Measurements from ENCODE around the gene PRKCD. TPM values are rescaled to one million over a fixed set of nuclear protein-coding genes. Genes with fewer than 3 reads are reported as not detected.

The PRKCD gene
- total and polyA plus RNA-seq, 7 experiments from 2014 or later = 7.7 to 72.8 (median 17.5) TPM

GRCh38 chr3:53232641-53233377 lies 71.8 kb downstream of the PRKCD start:
- DNase-seq = no peak
- peaks cover 0 to 20% (median 0%) of the 10 kb centered on the region in 7 donors for H3K4me1 Mint-ChIP-seq
- ChIA-PET POLR2A (interaction anchor here (1.1 kb wide), 1 partner anchor 92 kb away, joined by 3 read pairs; no protein-coding TSS in a partner anchor), CTCF (no interaction called here)
- no peak for ATAC-seq
- H3K4me3 Mint-ChIP-seq = no peak overlapping the region
- peak overlapping the region in 1 of 9 donors; percentile 49 for H3K27ac Mint-ChIP-seq
- Histone ChIP-seq H3K9me3 (ENCODE audit: control insufficient read depth in 2 of 3, low read length in 3 of 3) (no peaks in the 10 kb centered on the region), H3K36me3 (ENCODE audit: control insufficient read depth in 2 of 3, insufficient read depth in 3 of 3, low read length in 3 of 3) (peaks cover 0 to 96% (median 43%) of the 10 kb centered on the region in 3 experiments), H3K4me1 (ENCODE audit: control insufficient read depth in 2 of 2, insufficient read depth in 2 of 2, low read length in 2 of 2) (no peaks in the 10 kb centered on the region), H3K27me3 (ENCODE audit: control insufficient read depth in 2 of 2, insufficient read depth in 2 of 2, low read length in 2 of 2) (no peaks in the 10 kb centered on the region), H3K4me3 (ENCODE audit: low read length) (no peak overlapping the region), H3K27ac (ENCODE audit: low read depth, low read length) (no peak overlapping the region)
- H3K9me3 Mint-ChIP-seq = peaks cover 0 to 1% (median 0%) of the 10 kb centered on the region in 11 donors
- no peaks in the 10 kb centered on the region for H3K27me3 Mint-ChIP-seq
- H3K36me3 Mint-ChIP-seq = peaks cover 0 to 54% (median 4%) of the 10 kb centered on the region in 5 donors
- intact Hi-C loops (cut with micrococcal nuclease) = no loop called here

DNA sequence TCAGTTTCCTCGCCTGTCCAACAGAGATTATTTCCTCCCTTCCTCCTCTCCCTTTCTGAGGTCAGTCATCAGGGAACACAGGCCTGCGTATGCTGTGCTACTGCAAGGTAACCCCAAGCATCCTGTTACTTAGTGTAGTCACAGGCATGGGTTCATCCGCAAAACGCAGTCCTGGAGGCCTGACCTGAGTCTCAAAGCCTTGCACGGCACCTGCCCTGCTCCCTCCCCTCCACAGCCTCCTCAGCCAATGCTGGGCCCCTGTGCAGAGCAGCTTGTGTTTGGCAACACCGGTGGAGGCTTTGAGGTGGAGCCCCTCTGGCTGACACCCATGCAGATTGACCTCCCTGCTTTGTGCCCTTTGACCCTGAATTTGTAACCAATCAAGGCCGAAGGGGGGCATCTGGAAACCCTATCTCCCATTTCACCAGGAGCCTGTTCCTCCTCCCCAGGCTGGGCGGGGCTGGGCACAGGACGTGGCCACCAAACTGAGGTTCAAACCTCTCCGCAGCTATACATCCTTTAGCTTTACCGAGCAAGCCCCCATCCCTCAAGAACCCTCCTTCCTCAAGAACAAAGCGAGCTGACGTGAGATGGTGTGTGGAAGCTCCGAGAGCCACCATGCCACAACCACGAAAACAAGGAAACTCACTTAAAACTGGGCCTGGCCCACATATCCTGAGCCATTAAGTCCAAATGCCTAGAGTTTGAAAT lies 73.3 kb downstream of the PRKCD start:
- no peak for ATAC-seq

GRCh38 chr3:53234841-53235232 lies 73.8 kb downstream of the PRKCD start:
- intact Hi-C loops (cut with micrococcal nuclease) = no loop called here
- H3K36me3 ChIP-seq (ENCODE audit: control insufficient read depth in 2 of 3, insufficient read depth in 3 of 3, low read length in 3 of 3) = peaks cover 0 to 96% (median 39%) of the 10 kb centered on the region in 3 experiments
- H3K27ac ChIP-seq (ENCODE audit: low read depth, low read length) = no peak overlapping the region
- H3K9me3 ChIP-seq (ENCODE audit: control insufficient read depth in 2 of 3, low read length in 3 of 3) = no peaks in the 10 kb centered on the region
- Mint-ChIP-seq H3K4me1 (peaks cover 0 to 21% (median 0%) of the 10 kb centered on the region in 7 donors), H3K4me3 (no peak overlapping the region), H3K9me3 (peaks cover 0 to 1% (median 0%) of the 10 kb centered on the region in 11 donors), H3K36me3 (peaks cover 3 to 43% (median 7%) of the 10 kb centered on the region in 5 donors), H3K27me3 (no peaks in the 10 kb centered on the region), H3K27ac (peak overlapping the region in 3 of 9 donors; percentile 48 to 67 (median 58))
- H3K27me3 ChIP-seq (ENCODE audit: control insufficient read depth in 2 of 2, insufficient read depth in 2 of 2, low read length in 2 of 2) = no peaks in the 10 kb centered on the region
- DNase-seq (no peak), ATAC-seq (no peak)
- H3K4me1 ChIP-seq (ENCODE audit: control insufficient read depth in 2 of 2, insufficient read depth in 2 of 2, low read length in 2 of 2) = no peaks in the 10 kb centered on the region
- CTCF ChIA-PET = no interaction called here
- no peak overlapping the region for H3K4me3 ChIP-seq (ENCODE audit: low read length)
- POLR2A ChIA-PET = no interaction called here

More for the DNA sequence above, 73.3 kb downstream of the PRKCD start:
- POLR2A ChIA-PET = no interaction called here
- peak overlapping the region in 3 of 9 donors; percentile 32 to 67 (median 58) for H3K27ac Mint-ChIP-seq
- peaks cover 3 to 45% (median 7%) of the 10 kb centered on the region in 5 donors for H3K36me3 Mint-ChIP-seq
- no peaks in the 10 kb centered on the region for H3K27me3 ChIP-seq (ENCODE audit: control insufficient read depth in 2 of 2, insufficient read depth in 2 of 2, low read length in 2 of 2)
- no peak overlapping the region for H3K27ac ChIP-seq (ENCODE audit: low read depth, low read length)
- H3K4me1 ChIP-seq (ENCODE audit: control insufficient read depth in 2 of 2, insufficient read depth in 2 of 2, low read length in 2 of 2) = no peaks in the 10 kb centered on the region
- CTCF ChIA-PET = no interaction called here
- peaks cover 0 to 96% (median 35%) of the 10 kb centered on the region in 3 experiments for H3K36me3 ChIP-seq (ENCODE audit: control insufficient read depth in 2 of 3, insufficient read depth in 3 of 3, low read length in 3 of 3)
- intact Hi-C loops (cut with micrococcal nuclease) = no loop called here
- no peak overlapping the region for H3K4me3 Mint-ChIP-seq
- H3K27me3 Mint-ChIP-seq = no peaks in the 10 kb centered on the region
- peaks cover 0 to 1% (median 0%) of the 10 kb centered on the region in 11 donors for H3K9me3 Mint-ChIP-seq
- no peaks in the 10 kb centered on the region for H3K9me3 ChIP-seq (ENCODE audit: control insufficient read depth in 2 of 3, low read length in 3 of 3)
- H3K4me3 ChIP-seq (ENCODE audit: low read length) = no peak overlapping the region
- DNase-seq = no peak
- peaks cover 0 to 21% (median 0%) of the 10 kb centered on the region in 7 donors for H3K4me1 Mint-ChIP-seq

- Histone ChIP-seq H3K27ac (ENCODE audit: low read depth, low read length) (no peak overlapping the region), H3K4me1 (ENCODE audit: control insufficient read depth in 2 of 2, insufficient read depth in 2 of 2, low read length in 2 of 2) (no peaks in the 10 kb centered on the region), H3K27me3 (ENCODE audit: control insufficient read depth in 2 of 2, insufficient read depth in 2 of 2, low read length in 2 of 2) (no peaks in the 10 kb centered on the region), H3K4me3 (ENCODE audit: low read length) (no peak overlapping the region), H3K9me3 (ENCODE audit: control insufficient read depth in 2 of 3, low read length in 3 of 3) (no peaks in the 10 kb centered on the region), H3K36me3 (ENCODE audit: control insufficient read depth in 2 of 3, insufficient read depth in 3 of 3, low read length in 3 of 3) (peaks cover 0 to 96% (median 40%) of the 10 kb centered on the region in 3 experiments)
- CTCF ChIA-PET = no interaction called here
- POLR2A ChIA-PET = no interaction called here
- no peak overlapping the region for H3K4me3 Mint-ChIP-seq
- H3K9me3 Mint-ChIP-seq = peaks cover 0 to 1% (median 0%) of the 10 kb centered on the region in 11 donors
- peak overlapping the region in 2 of 9 donors; percentile 25 to 38 for H3K27ac Mint-ChIP-seq
- H3K27me3 Mint-ChIP-seq = no peaks in the 10 kb centered on the region
- no peak for DNase-seq
- no peak for ATAC-seq
- H3K4me1 Mint-ChIP-seq = peaks cover 0 to 21% (median 0%) of the 10 kb centered on the region in 7 donors
- intact Hi-C loops (cut with micrococcal nuclease) = no loop called here
- H3K36me3 Mint-ChIP-seq = peaks cover 3 to 43% (median 7%) of the 10 kb centered on the region in 5 donors
Observed at GRCh38 chr3:53235545-53235944, 74.5 kb downstream of the PRKCD start.

DNA sequence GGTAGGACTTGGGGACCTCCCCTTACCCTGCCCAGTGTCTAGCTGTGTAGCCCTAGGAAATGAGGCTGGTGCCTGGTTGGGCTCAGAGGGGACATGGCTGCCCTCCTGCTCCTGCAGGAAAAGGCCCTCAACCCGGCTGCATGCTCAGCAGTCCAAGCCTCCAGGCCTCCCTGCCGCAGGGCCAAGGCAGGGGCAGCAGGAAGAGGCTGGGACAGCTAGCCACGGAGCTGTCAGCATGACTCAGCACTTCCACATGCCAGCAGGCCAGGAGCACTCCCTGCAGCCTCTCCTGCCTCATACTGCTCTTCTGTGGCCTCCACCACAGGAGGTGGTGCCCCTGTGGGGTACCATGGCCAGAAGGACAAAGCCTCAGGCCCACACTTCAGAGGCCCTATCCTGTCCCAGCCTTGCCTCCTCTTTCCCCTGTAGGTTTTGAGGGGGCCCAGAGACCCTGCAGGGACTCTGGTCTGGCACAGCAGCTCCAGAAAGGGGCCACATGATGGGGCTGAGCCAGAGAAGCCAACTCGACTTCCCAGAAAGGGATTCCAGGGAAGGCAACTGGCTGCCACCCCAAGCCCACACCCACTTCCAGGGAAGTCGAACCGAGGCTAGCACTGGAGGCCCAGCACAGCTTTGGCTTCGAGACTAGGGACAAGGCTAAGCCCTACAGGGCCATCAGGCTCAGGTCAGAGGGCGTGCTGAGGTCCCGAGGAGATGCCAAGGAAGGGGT lies 75.3 kb downstream of the PRKCD start:
- H3K4me3 Mint-ChIP-seq = no peak overlapping the region
- CTCF ChIA-PET = no interaction called here
- no peaks in the 10 kb centered on the region for H3K9me3 ChIP-seq (ENCODE audit: control insufficient read depth in 2 of 3, low read length in 3 of 3)
- peak overlapping the region in 2 of 9 donors; percentile 26 to 42 for H3K27ac Mint-ChIP-seq
- POLR2A ChIA-PET = no interaction called here
- H3K4me1 Mint-ChIP-seq = peaks cover 0 to 21% (median 0%) of the 10 kb centered on the region in 7 donors
- DNase-seq (no peak), ATAC-seq (peak; percentile 63)
- H3K4me3 ChIP-seq (ENCODE audit: low read length) = no peak overlapping the region
- H3K36me3 ChIP-seq (ENCODE audit: control insufficient read depth in 2 of 3, insufficient read depth in 3 of 3, low read length in 3 of 3) = peaks cover 0 to 96% (median 34%) of the 10 kb centered on the region in 3 experiments
- H3K27me3 ChIP-seq (ENCODE audit: control insufficient read depth in 2 of 2, insufficient read depth in 2 of 2, low read length in 2 of 2) = no peaks in the 10 kb centered on the region
- H3K4me1 ChIP-seq (ENCODE audit: control insufficient read depth in 2 of 2, insufficient read depth in 2 of 2, low read length in 2 of 2) = no peaks in the 10 kb centered on the region
- no peak overlapping the region for H3K27ac ChIP-seq (ENCODE audit: low read depth, low read length)
- no peaks in the 10 kb centered on the region for H3K27me3 Mint-ChIP-seq
- intact Hi-C loops (cut with micrococcal nuclease) = no loop called here
- H3K9me3 Mint-ChIP-seq = no peaks in the 10 kb centered on the region
- peaks cover 3 to 41% (median 7%) of the 10 kb centered on the region in 5 donors for H3K36me3 Mint-ChIP-seq

DNA sequence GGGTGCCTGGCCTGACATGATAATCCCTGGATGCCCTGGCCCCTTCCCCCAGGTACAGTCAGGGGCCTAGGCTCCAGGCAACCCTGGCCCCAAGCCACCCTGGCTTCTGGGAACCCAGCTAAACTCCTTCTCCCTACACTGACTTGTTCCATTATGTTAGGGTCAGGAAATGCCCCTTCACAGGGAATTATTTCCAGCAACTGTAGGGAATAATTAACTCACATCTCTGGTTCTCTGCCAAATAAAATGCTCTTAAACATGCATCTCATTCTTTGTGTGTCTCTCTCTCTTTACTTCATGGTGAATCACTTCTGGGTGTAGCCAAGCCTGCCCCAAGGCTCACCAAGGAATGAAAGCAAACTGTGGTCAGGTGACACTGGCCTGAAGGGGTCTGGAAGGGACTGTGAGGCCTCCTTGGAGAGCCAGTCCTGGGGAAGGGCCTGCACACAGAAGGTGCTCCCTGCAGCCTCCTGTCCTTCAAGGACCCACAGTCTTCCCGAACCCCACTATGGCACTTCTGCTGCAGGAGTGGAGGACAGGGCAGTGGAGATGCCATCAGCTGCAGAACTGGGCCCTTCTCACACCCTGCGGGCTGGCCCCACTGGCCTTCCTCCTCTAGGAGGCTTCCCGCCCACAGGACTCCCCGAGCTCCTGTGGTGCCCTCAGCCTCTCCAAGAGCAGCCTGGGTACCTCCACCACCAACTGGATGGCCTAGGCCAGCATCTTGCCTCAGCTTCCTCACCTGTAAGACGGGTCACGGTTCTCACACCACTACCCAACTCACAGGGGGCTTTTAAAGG lies 77.2 kb downstream of the PRKCD start:
- Histone ChIP-seq H3K27me3 (ENCODE audit: control insufficient read depth in 2 of 2, insufficient read depth in 2 of 2, low read length in 2 of 2) (no peaks in the 10 kb centered on the region), H3K9me3 (ENCODE audit: control insufficient read depth in 2 of 3, low read length in 3 of 3) (no peaks in the 10 kb centered on the region), H3K4me1 (ENCODE audit: control insufficient read depth in 2 of 2, insufficient read depth in 2 of 2, low read length in 2 of 2) (no peaks in the 10 kb centered on the region), H3K36me3 (ENCODE audit: control insufficient read depth in 2 of 3, insufficient read depth in 3 of 3, low read length in 3 of 3) (peaks cover 0 to 88% (median 29%) of the 10 kb centered on the region in 3 experiments), H3K4me3 (ENCODE audit: low read length) (no peak overlapping the region), H3K27ac (ENCODE audit: low read depth, low read length) (no peak overlapping the region)
- Mint-ChIP-seq H3K4me1 (peaks cover 0 to 22% (median 0%) of the 10 kb centered on the region in 7 donors), H3K27me3 (no peaks in the 10 kb centered on the region), H3K9me3 (no peaks in the 10 kb centered on the region), H3K4me3 (no peak overlapping the region), H3K27ac (peak overlapping the region in 1 of 9 donors; percentile 26), H3K36me3 (peaks cover 3 to 31% (median 7%) of the 10 kb centered on the region in 5 donors)
- DNase-seq (no peak), ATAC-seq (no peak)
- ChIA-PET CTCF (no interaction called here), POLR2A (no interaction called here)
- intact Hi-C loops (cut with micrococcal nuclease) = no loop called here
